Activated CD8-positive, alpha-beta memory T cell treated with anti-CD3 and anti-CD28 coated beads for 4 hours (primary cell): ENCODE data around the gene PPFIA3.
"Not testable (repeated sequence)": the region's sequence is repeated elsewhere in the genome, so short reads cannot be mapped to it uniquely, and the experiment has no call there.

Source experiments
- DNase-seq, 2 donors: peaks; one replicate each; pipeline ENCODE4 v3.0.0-alpha.2; 2020; ENCODE audit warnings: low read depth in 2 of 2

PPFIA3 gene

DNA sequence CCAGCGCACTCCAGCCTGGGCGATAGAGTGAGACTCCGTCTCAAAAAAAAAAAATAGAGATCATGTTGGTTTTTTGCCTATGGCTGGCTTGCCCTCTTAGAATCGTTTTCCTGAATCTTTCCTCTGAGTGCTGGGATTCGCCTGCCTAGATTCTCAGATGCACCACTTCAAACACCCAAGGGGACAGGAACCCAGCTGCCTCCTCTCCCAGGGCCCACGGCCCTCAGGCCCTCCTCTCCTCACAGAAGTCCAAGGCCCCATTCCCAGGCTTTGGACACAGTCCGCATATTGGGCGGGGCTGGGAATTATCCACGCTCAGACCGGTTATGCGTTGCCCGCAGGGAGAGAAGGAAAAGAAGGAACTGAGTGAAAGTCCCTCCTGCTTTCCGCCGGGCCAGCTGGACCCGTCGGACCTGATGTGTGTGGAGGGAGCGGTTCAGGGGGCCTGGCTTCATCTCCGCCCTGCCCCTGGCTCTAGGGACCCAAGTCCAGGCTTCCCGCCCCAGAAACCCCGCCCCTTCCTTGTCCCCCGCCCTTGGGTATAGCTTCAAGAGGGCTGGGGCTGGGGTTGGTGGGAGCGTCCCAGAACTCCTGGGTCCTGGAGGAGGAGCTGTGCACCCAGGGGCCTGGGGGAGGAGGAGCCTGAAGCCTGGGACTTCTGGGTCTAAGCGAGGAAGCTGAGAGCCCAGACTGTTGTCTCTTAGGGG, 5.8 kb downstream of the PPFIA3 start:
- no peak for DNase-seq

- no peak for DNase-seq
These were observed 7.2 kb downstream of the PPFIA3 start for GRCh38 chr19:49126575-49126974.

DNA sequence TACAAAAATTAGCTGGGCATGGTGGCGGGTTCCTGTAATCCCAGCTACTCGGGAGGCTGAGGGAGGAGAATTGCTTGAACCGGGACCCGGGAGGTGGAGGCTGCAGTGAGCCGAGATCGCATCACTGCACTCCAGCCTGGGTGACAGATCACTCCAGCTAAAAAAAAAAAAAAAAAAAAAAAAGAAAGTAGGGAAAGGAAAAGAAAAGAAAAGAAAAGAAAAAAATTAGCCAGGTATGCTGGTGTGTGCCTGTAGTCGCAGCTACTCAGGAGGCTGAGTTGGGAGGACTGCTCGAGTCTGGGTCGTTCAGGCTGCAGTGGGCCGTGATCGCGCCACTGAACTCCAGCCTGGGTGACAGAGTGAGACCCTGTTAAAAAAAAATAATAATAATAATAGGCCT, 7.9 kb downstream of the PPFIA3 start:
- DNase-seq, result not testable (repeated sequence)

DNA sequence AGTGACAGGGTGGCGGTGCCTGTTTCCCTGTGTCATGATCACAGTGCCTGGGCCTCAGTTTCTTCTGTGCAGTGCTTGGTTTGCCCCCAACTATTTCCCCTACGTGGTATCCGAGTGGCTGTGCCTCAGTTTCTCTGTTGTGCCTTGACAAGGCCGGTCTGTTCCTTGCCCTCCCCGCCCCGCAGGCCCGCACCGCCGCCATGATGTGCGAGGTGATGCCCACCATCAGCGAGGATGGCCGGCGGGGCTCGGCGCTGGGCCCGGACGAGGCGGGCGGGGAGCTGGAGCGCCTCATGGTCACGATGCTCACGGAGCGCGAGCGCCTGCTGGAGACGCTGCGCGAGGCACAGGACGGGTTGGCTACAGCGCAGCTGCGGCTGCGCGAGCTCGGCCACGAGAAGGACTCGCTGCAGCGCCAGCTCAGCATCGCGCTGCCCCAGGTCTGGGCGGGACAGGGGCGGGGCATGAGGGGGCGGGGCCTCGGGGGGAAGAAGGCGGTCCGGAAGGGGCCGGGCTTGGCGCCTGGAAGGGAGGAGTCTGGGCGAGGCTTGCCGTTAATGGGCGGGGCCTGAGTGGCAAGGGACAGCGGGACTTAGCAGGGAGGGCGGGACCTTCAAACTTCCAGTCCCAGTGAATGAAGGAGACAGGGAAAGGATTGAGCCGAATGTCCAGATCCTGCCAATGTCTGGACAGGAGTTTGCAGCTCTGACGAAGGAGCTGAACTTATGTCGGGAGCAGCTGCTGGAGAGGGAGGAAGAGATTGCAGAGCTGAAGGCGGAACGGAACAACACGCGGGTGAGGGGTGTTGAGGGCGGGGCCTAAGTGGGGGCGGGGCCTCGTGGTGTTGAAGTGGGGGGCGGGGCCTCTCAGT, 8.6 kb downstream of the PPFIA3 start:
- DNase-seq, result peak; percentile 82 to 88

GRCh38 chr19:49128545-49129237, 9.3 kb downstream of the PPFIA3 start:
- no peak for DNase-seq

GRCh38 chr19:49129238-49129583, 9.9 kb downstream of the PPFIA3 start:
- DNase-seq, result no peak

- no peak for DNase-seq
These were observed 11.0 kb downstream of the PPFIA3 start for GRCh38 chr19:49130325-49130724.

DNA sequence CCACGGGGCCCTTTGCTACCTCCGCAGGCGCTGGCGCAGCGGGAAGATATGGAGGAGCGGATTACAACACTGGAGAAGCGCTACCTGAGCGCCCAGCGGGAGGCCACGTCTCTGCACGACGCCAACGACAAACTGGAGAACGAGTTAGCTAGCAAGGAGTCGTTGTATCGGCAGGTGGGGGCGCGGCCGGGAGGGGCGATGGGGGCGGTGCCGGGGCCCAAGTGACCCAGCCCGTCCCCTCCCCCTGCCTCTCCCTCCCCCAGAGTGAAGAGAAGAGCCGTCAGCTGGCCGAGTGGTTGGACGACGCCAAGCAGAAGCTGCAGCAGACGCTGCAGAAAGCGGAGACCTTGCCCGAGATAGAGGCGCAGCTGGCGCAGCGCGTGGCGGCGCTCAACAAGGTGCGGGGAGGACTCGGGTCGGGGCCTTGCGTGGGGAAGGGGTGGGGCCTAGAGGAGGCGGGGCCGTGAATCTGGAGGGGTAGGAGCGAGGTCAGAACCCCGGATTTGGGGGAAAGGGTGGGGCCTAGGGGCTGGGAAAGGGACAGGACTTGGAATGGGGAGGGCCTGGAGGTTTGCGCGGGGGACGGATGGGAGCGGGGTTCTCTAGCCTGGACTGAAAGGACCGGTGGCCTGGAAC, 13.7 kb downstream of the PPFIA3 start:
- no peak for DNase-seq

DNA sequence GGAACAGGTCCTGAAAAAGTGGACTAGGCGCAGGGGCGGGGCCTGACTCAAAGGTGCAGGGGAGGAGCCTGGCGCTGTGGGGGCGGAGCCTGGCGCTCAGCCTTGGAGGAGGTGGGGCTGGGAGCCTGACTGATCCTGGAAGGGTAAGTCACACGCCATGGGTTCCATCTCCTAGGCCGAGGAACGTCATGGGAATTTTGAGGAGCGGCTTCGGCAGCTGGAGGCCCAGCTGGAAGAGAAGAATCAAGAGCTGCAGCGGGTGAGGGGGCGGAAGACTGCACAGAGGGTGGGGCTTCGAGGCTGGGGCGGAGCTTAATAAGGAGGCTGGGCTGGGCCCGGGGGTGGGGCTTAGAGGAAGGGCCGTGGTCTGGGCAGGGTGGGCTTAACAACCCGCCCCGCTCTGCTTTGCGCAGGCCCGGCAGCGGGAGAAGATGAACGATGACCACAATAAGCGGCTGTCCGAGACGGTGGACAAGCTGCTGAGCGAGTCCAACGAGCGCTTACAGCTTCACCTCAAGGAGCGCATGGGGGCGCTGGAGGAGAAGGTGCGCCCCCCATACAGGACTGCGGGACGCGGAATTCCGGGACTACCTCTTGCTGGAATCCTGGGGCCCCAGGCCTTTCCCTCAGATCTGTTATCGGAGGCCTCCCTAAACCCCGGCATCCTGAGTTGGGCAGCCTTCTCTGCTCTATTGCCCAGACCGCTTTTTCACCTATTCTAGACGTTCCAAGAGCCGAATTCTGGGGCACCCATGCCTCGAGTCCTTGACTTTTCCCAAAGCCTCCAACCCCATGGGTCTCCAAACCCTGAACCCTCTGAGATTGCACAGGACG, 14.5 kb downstream of the PPFIA3 start:
- no peak for DNase-seq

GRCh38 chr19:49135686-49136085, 16.3 kb downstream of the PPFIA3 start:
- DNase-seq, result no peak

- DNase-seq, result no peak
These were observed 17.4 kb downstream of the PPFIA3 start for GRCh38 chr19:49136771-49137171.

- DNase-seq, result no peak
These were observed 21.6 kb downstream of the PPFIA3 start for GRCh38 chr19:49140951-49141350.

DNA sequence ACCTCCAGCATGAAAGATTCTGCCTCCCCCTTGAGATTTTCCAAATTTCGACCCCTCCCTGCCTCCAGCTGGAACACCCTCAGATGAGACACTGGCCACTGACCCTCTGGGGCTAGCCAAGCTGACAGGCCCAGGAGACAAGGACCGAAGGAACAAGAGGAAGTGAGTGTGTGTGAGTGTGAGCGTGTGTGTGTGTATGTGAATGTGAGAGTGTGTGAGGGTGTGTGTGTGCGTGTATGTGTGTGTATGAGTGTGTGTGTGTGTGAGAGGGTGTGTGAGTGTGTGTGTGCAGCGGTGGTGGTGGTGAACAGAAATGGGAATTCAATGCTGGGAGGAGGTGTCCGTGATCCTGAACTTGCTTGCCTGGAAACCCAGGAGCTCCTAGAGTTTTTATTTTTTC, 22.0 kb downstream of the PPFIA3 start:
- no peak for DNase-seq

DNA sequence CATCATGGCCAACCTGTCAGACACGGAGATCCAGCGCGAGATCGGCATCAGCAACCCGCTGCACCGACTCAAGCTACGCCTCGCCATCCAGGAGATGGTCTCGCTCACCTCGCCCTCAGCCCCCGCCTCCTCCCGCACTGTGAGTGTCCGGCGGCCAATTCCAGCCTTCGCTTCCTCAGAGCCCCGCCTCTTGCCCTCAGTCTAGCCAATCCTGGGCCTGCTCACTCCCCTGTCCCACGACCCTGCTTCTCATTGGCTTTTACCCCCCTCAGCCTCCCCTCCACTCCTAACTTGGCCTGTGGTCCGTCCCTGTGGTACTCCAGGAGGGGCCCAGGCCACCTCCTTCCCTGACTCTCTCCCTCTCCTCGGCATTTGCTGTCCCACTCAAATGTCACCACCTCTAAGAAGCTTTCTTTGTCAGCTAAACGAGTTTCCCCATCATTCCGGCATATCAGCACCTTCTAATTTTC, 23.6 kb downstream of the PPFIA3 start:
- DNase-seq, result no peak

DNA sequence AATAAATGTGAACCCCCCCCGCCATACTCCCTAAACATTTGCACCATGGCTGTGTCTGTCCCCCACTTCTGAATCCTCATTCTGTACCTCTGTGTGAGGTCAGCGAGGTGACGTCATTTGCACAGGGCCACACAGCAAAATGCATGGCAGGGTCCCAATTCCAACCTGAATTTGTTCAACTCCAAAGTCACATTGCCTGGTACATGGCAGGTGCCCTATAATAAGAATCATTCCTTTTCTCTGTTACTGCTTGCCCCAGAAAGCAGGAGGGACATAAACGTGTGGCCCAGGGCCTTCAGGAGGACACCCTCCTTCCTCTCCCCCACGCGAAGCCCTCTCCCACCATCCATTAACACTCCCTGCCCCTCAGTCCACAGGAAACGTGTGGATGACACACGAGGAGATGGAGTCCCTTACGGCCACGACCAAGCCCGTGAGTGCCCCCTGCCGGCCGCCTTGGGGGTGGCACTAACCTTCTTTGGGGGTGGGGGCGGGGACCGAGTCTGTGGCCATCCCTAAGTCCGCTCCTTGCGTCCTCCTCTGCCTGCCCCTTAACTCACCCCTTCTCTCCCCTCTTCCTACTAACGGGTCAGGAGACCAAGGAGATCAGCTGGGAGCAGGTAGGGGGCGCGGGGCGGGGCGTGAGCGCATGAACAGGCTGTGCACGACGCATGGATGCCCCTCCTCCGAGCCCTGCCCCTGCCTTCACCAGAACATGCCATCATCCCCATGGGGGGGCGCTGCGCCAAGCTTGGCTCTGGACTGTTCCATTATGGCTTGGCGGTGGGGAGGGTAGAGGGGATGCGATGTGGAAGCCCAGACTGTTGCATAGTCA, 26.4 kb downstream of the PPFIA3 start:
- DNase-seq, result peak in 1 of 2 donors; percentile 60

GRCh38 chr19:49146408-49146770, 27.0 kb downstream of the PPFIA3 start:
- not testable (repeated sequence) for DNase-seq

DNA sequence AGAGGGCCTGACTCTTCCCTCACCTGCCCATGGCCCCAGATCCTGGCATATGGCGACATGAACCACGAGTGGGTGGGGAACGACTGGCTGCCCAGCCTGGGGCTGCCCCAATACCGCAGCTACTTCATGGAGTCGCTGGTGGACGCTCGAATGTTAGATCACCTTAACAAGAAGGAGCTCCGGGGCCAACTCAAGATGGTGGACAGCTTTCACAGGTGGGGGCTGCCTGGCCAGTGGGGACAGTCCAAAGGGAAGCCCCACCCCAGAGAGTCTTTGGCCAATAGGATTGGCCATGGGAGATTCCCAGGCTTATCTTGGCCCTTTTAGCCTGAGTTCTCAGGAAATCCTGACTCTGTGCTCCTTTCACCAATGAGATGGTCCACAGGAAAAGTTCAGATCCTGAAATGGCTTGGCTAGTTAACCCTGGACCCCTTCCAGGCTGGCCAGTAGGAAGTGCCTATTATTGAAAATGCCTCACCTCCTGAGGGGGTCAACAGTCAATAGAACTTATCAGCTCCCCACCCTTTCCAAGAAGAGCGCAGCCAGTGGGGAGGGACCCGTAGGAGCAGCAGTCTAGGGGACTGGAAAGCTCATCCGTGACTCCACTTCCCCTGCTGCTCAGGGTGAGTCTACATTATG, 28.8 kb downstream of the PPFIA3 start:
- DNase-seq, result no peak

DNA sequence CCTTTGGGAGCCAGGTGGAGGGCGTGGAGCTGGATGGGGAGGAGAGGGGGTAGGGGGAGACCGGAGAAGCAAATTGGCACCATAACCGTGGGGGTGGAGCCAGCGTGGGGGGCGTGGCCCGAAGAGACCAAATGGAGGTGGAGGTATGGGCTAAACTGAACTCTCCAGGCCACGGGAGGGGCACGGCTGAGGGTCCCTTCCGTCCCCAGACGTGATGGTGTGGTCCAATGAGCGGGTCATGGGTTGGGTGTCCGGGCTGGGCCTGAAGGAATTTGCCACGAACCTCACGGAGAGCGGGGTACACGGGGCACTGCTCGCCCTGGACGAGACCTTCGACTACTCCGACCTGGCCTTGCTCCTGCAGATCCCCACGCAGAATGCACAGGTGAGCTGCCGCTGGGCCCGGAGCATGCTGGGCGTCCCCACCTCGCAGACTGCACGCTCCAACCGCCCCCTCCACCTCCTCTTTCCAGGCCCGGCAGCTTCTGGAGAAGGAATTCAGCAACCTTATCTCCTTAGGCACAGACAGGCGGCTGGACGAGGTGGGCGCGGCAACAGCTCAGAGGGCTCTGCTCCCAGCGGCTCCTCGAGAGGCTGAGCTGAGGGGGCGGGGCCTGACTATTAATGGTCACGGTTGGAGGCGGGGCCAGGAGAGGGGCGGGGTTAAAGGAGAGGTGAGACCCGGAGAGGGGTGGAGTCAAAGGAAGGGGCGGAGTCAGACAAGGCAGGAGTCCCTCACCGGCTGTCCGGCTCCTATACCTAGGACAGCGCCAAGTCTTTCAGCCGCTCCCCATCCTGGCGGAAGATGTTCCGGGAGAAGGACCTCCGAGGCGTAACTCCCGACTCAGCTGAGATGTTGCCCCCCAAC, 29.7 kb downstream of the PPFIA3 start:
- peak; percentile 52 to 64 for DNase-seq

DNA sequence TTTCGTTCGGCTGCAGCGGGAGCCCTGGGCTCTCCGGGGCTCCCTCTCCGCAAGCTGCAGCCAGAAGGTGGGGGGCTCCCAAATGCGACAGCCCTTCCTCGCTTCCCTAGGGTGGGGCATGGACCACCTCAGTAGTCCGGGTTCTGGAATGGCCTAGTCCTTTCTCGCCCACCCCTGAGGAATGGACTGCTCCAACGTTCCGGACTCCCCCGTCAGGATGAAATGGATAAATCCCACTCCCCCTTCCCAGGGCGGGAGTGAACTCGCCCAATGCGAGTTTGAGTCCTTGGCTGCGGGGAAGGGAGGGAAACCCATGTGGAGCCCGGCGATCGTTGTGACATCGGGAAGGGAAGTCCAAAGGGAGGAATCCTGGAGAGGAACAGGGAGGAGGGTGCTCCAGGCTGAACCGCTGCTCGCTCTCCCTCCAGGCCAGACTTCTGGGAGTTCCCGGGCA, 30.3 kb downstream of the PPFIA3 start:
- no peak for DNase-seq
